22Rv1 (cell line): ENCODE results near the gene SPRR4.

Source experiments
- CTCF ChIP-seq: fragments of 450-650 bp; IDR thresholded peaks from 2 replicates; pipeline ENCODE4 v1.5.1; 2017; ENCODE audit warnings: mild to moderate bottlenecking
- ZFX ChIP-seq: fragments of 450-650 bp; IDR thresholded peaks from 2 replicates; pipeline ENCODE4 v1.6.1; 2017; ENCODE audit warnings: antibody characterized with exemption, borderline replicate concordance

- TF ChIP-seq CTCF (no peak), ZFX (no peak)
Measured at GRCh38 chr1:152964536-152964935, 5.9 kb upstream of the SPRR4 start.
